Testis (tissue), 3 donors: ENCODE results near the gene TP53AIP1. TPM values are rescaled to one million over a fixed set of nuclear protein-coding genes. Genes with fewer than 3 reads are reported as not detected.

Experiments used
- DNase-seq: peaks from one replicate; pipeline ENCODE4 v3.0.0-alpha.2; 2019
- H3K27ac ChIP-seq, 2 donors: fragments of 200-600 bp; sonication (generic); one replicate each; pipeline ENCODE4 v1.5.1; 2019
- H3K27me3 ChIP-seq: fragments of 200-600 bp; sonication (generic); one replicate; pipeline ENCODE4 v1.5.1; 2019
- H3K36me3 ChIP-seq: fragments of 200-600 bp; sonication (generic); one replicate; pipeline ENCODE4 v1.5.1; 2017; ENCODE audit warnings: low read depth; ENCODE audit errors: missing control alignments
- H3K4me1 ChIP-seq: fragments of 200-600 bp; sonication (generic); one replicate; pipeline ENCODE4 v1.5.1; 2019
- H3K4me3 ChIP-seq, 2 donors: fragments of 200-600 bp; sonication (generic); one replicate each; pipeline ENCODE4 v1.5.1; 2017 to 2019
- H3K9me3 ChIP-seq: fragments of 200-600 bp; sonication (generic); one replicate; pipeline ENCODE4 v1.5.1; 2017
- POLR2A ChIP-seq: fragments of 450-650 bp; IDR thresholded peaks from one replicate; pipeline ENCODE4 v1.6.1; 2017; ENCODE audit warnings: antibody characterized with exemption, mild to moderate bottlenecking, moderate library complexity
- WGBS, 2 donors: methylation state at CpG; one replicate each; pipeline ENCODE4 v1.1.5; 2018; 5-methylcytosine and 5-hydroxymethylcytosine counted together
- intact Hi-C: fragments of 100-400 bp; cut with DNase I; formaldehyde crosslinking; loops from one replicate; pipeline ENCODE4 v1.15.1; 2023; ENCODE audit warnings: low total_unique reads
- polyA plus RNA-seq: library from polyadenylated mRNA; stranded (reverse); fragments of 350-450 nt; fragmentation: Illumina TruSeq; extraction: RNeasy Lipid Tissue Mini Kit (QIAGEN cat#74804); gene quantifications from one replicate; pipeline ENCODE4 v1.2.3, GENCODE V29; 2014; ENCODE audit warnings: low read depth, low replicate concordance; ENCODE audit not compliant: insufficient read depth
- total RNA-seq, 2 donors: library from RNA; depleted of rRNA; stranded (reverse); fragments of >200 nt; gene quantifications; one replicate each; pipeline ENCODE4 v1.2.3, GENCODE V29; 2016
- TF ChIP-seq, protein P1 (sequence below), 3 experiments: fragments of 450-650 bp in 2 of 3; fragments of 200-600 bp in 1 of 3; sonication (generic) in 1 of 3; IDR thresholded peaks; one replicate each; pipeline ENCODE4 v1.5.1; 2016 to 2019; ENCODE audit warnings: antibody characterized with exemption in 3 of 3, mild to moderate bottlenecking in 2 of 3, moderate library complexity in 1 of 3

The TP53AIP1 gene
- total and polyA plus RNA-seq, 3 donors from 2014 or later = 0.94 to 1.8 (median 1.1) TPM

DNA sequence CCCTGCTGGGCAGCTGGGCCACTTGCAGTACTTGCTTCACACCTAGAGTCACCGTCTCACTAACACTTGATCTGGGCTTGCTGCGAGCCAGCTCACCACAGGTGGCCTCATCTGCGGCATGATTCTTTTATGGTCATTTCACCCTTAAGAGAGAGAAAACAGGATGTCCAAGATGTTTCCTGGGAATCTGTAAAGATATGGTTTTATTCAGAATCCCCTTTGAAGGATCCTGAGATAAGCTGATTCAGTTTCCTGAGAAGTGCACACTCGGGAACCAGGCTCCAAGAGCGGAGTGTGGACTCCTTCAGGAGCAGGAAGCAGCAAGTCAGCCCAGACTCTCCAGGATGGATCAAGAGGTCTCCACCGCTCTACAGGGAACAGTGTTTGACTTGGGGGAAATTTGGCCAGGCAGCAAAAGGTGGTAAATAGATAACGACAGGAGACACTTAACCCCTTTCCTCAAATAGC is 21.8 kb upstream of the TP53AIP1 start:
- intact Hi-C loops = no loop called here
- Histone ChIP-seq H3K27me3 (no peaks in the 10 kb centered on the region), H3K4me1 (no peaks in the 10 kb centered on the region), H3K27ac (no peak overlapping the region), H3K36me3 (no peaks in the 10 kb centered on the region), H3K9me3 (no peaks in the 10 kb centered on the region), H3K4me3 (no peak overlapping the region)
- no peak for DNase-seq
- TF ChIP-seq, protein P1, sequence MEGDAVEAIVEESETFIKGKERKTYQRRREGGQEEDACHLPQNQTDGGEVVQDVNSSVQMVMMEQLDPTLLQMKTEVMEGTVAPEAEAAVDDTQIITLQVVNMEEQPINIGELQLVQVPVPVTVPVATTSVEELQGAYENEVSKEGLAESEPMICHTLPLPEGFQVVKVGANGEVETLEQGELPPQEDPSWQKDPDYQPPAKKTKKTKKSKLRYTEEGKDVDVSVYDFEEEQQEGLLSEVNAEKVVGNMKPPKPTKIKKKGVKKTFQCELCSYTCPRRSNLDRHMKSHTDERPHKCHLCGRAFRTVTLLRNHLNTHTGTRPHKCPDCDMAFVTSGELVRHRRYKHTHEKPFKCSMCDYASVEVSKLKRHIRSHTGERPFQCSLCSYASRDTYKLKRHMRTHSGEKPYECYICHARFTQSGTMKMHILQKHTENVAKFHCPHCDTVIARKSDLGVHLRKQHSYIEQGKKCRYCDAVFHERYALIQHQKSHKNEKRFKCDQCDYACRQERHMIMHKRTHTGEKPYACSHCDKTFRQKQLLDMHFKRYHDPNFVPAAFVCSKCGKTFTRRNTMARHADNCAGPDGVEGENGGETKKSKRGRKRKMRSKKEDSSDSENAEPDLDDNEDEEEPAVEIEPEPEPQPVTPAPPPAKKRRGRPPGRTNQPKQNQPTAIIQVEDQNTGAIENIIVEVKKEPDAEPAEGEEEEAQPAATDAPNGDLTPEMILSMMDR (IDR thresholded peaks at IDR 0.05) = no peak
- TF ChIP-seq POLR2A = no peak
- 83% methylated on average over 7 of the region's 7 CpGs for WGBS, 2 donors

DNA sequence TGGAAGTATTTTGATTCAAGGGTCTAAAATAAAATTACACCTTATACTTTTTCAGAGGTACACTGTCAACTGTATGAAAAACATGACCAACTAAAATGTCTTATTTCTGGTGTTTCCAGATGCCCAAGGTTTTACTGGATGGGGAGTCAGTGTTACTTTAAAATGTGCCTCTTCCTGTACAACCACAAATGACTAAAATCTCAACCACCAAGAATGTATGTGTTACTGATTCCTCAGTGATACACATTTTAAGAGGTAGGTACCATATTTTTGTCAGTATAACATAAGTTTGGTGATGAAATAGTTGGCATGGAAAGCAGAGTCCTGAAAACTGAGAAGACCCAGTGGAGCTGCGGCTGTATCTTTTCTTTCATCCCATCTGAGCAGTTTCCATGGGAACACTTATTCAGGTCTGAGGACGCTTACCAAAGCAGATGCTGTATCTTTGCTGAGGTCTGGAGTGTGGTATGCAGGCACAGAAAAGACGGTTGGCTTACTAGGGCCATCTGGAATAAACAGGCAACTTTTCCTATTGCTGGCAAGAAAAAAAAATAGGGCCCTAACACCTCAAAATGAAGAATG is 21.2 kb upstream of the TP53AIP1 start:
- DNase-seq = no peak
- Histone ChIP-seq H3K36me3 (no peaks in the 10 kb centered on the region), H3K4me3 (no peak overlapping the region), H3K4me1 (no peaks in the 10 kb centered on the region), H3K9me3 (no peaks in the 10 kb centered on the region), H3K27ac (no peak overlapping the region), H3K27me3 (no peaks in the 10 kb centered on the region)
- WGBS, 2 donors = 80 to 86% methylated on average over 3 of the region's 3 CpGs
- TF ChIP-seq, protein P1 (IDR thresholded peaks at IDR 0.05) = no peak
- no peak for TF ChIP-seq POLR2A
- intact Hi-C loops = no loop called here

DNA sequence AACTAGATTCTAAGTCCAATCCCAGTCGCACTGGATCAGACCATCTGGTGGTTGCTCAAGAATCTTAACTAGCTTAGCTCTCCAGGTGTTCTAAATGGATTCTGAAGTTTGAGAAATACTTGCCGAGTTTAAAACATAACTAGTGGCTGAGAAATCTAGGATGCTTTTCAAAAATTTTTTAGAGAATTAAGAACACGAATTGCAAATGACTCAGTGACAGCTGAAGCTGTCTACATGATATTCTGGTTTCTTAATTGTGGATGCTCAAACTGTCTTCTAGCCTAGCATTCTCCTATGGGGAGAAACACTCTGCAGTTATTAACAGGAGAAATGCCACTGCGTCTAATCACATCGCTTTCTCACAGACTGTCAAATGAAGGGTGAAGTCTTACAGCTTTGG is 20.2 kb upstream of the TP53AIP1 start:
- TF ChIP-seq POLR2A = no peak
- TF ChIP-seq, protein P1 (IDR thresholded peaks at IDR 0.05) = no peak
- Histone ChIP-seq H3K27ac (no peak overlapping the region), H3K36me3 (no peaks in the 10 kb centered on the region), H3K9me3 (no peaks in the 10 kb centered on the region), H3K4me1 (no peaks in the 10 kb centered on the region), H3K27me3 (no peaks in the 10 kb centered on the region), H3K4me3 (no peak overlapping the region)
- intact Hi-C loops = no loop called here
- no peak for DNase-seq
- 90 to 93% methylated on average over 5 of the region's 5 CpGs for WGBS, 2 donors

DNA sequence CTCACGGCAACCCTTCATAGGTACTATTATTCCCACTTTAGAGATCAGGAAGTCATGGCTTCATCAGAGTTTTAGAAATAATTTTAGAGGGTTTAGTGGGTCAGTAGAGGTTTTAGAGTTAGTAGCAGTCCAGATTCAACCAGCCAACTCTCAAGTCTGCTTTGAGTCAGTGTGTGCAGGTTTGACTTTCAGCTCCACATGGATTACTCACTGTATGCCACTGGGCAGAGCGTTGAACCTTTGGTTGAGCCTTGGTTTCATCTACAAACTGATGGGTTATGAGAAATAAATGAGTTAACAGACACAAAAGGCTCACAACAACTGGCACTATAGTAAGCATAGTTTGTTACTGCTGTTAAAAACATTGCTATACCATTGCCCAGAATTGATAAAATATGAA is 19.0 kb upstream of the TP53AIP1 start:
- DNase-seq = no peak
- Histone ChIP-seq H3K27me3 (no peaks in the 10 kb centered on the region), H3K27ac (no peak overlapping the region), H3K4me1 (no peaks in the 10 kb centered on the region), H3K9me3 (no peaks in the 10 kb centered on the region), H3K36me3 (no peaks in the 10 kb centered on the region), H3K4me3 (no peak overlapping the region)
- TF ChIP-seq, protein P1 (IDR thresholded peaks at IDR 0.05) = no peak
- no peak for TF ChIP-seq POLR2A
- intact Hi-C loops = no loop called here
- WGBS, 2 donors = 92 to 97% methylated on average over 2 of the region's 2 CpGs

DNA sequence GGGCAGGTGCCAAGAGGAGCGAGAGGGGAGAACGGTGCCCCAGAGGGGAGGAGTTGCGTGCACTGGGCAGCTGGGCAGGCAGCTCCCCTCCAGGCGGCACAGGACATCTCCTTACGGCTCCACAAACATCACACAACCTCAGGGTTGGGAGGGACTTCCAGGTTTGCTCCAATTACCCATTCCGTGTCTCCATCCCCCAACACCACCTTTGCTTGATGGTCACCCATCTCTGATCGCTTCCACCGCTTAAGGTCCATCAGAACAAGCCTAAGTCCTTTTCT is 14.5 kb upstream of the TP53AIP1 start:
- Histone ChIP-seq H3K27ac (no peak overlapping the region), H3K9me3 (no peaks in the 10 kb centered on the region), H3K4me3 (no peak overlapping the region), H3K36me3 (no peaks in the 10 kb centered on the region), H3K4me1 (no peaks in the 10 kb centered on the region), H3K27me3 (no peaks in the 10 kb centered on the region)
- no peak for DNase-seq
- TF ChIP-seq POLR2A = no peak
- TF ChIP-seq, protein P1 (IDR thresholded peaks at IDR 0.05) = no peak
- intact Hi-C loops = no loop called here
- 83 to 90% methylated on average over 7 to 8 of the region's 8 CpGs for WGBS, 2 donors
